T-cell (primary cell): ENCODE data around the gene GPRASP3. TPM values are rescaled to one million over a fixed set of nuclear protein-coding genes. Genes with fewer than 3 reads are reported as not detected.

Experiments used
- ATAC-seq, 4 experiments: fragments of 200-7000 bp in 3 of 4; fragments of 150-1000 bp in 1 of 4; cut with Tn5 transposase; replicated peaks in 1 of 4; 1 replicate in 3 of 4; 2 replicates in 1 of 4; pipeline ENCODE4 v1.10.0; 2021; ENCODE audit warnings: moderate library complexity in 3 of 4, mild to moderate bottlenecking in 2 of 4, moderate number of reproducible peaks in 1 of 4
- CTCF ChIA-PET, 2 donors: fragments of 300-600 bp; sonication (Branson Sonifier 250); formaldehyde crosslinking; loops; one replicate each; lab custom pipeline; 2022; ENCODE audit warnings: antibody characterized with exemption in 2 of 2; lab: Charles Lee
- POLR2A ChIA-PET, 2 donors: fragments of 300-600 bp; sonication (Branson Sonifier 250); formaldehyde crosslinking; loops; one replicate each; lab custom pipeline; 2022; ENCODE audit warnings: antibody characterized with exemption in 2 of 2; lab: Charles Lee
- DNase-seq, 35 experiments: peaks; one replicate each; pipeline versions ENCODE4 v3.0.0 to v3.0.0-alpha.2; 2013 to 2023
- H3K27ac ChIP-seq: one replicate; pipeline ENCODE4 v1.5.1; 2013; ENCODE audit warnings: low read length
- H3K27me3 ChIP-seq, 2 experiments: replicated peaks in 1 of 2; 1 replicate in 1 of 2; 2 replicates in 1 of 2; pipeline versions ENCODE4 v1.6.1 to v1.7.0; 2013; ENCODE audit warnings: low read length in 1 of 2, mixed read lengths in 1 of 2; ENCODE audit not compliant: control insufficient read depth in 2 of 2, insufficient read depth in 2 of 2; ENCODE audit errors: extremely low read depth in 1 of 2
- H3K36me3 ChIP-seq, 2 donors: 1 replicate in 1 of 2; 2 replicates in 1 of 2; pipeline versions ENCODE4 v1.6.1 to v1.7.0; 2013; ENCODE audit warnings: low read length in 1 of 2; ENCODE audit not compliant: control insufficient read depth in 2 of 2, insufficient read depth in 1 of 2; ENCODE audit errors: extremely low read depth in 1 of 2
- H3K4me1 ChIP-seq, 2 experiments: 1 replicate in 1 of 2; 2 replicates in 1 of 2; pipeline versions ENCODE4 v1.6.1 to v1.7.0; 2013; ENCODE audit warnings: low read length in 2 of 2, mixed read lengths in 1 of 2; ENCODE audit not compliant: insufficient read depth in 2 of 2, control insufficient read depth in 1 of 2; ENCODE audit errors: extremely low read depth in 1 of 2
- H3K4me3 ChIP-seq, 2 donors: 1 replicate in 1 of 2; 2 replicates in 1 of 2; pipeline versions ENCODE4 v1.5.1 to v1.7.0; 2013; ENCODE audit warnings: mild to moderate bottlenecking in 2 of 2, low read length in 1 of 2, moderate library complexity in 1 of 2; ENCODE audit not compliant: control insufficient read depth in 1 of 2; ENCODE audit errors: extremely low read depth in 1 of 2
- H3K9me3 ChIP-seq: 2 replicates; pipeline ENCODE4 v1.7.0; 2013
- H3K27ac Mint-ChIP-seq, 2 donors: one replicate each; pipeline ENCODE4 v1.8.0; 2020 to 2021; ENCODE audit warnings: mild to moderate bottlenecking in 2 of 2, mixed read lengths in 2 of 2
- H3K27me3 Mint-ChIP-seq, 2 donors: one replicate each; pipeline ENCODE4 v1.8.0; 2021 to 2022; ENCODE audit warnings: mixed read lengths in 2 of 2
- H3K36me3 Mint-ChIP-seq: one replicate; pipeline ENCODE4 v1.8.0; 2021; ENCODE audit warnings: mixed read lengths
- H3K4me1 Mint-ChIP-seq, 3 donors: one replicate each; pipeline ENCODE4 v1.8.0; 2020 to 2022; ENCODE audit warnings: mixed read lengths in 3 of 3, mild to moderate bottlenecking in 1 of 3
- H3K4me3 Mint-ChIP-seq, 3 donors: one replicate each; pipeline ENCODE4 v1.8.0; 2020 to 2022; ENCODE audit warnings: mild to moderate bottlenecking in 3 of 3, mixed read lengths in 3 of 3, moderate library complexity in 3 of 3
- H3K9me3 Mint-ChIP-seq, 3 donors: one replicate each; pipeline ENCODE4 v1.8.0; 2020 to 2022; ENCODE audit warnings: mixed read lengths in 3 of 3
- WGBS: methylation state at CpG from one replicate; pipeline ENCODE4 v1.1.5; 2013; ENCODE audit warnings: missing lambda C conversion rate; ENCODE audit not compliant: insufficient coverage; 5-methylcytosine and 5-hydroxymethylcytosine counted together
- total RNA-seq, 35 experiments: library from RNA in 6 of 35; stranded (reverse) in 6 of 35; fragments of 120-200 nt in 1 of 35; gene quantifications; one replicate each; pipeline versions ENCODE4 v1.2.1 to v1.2.4 and lab custom pipeline; 2013 to 2026

GPRASP3 gene
- total RNA-seq, 5 donors from 2014 or later (not counting 1 experiment from before 2014, with no cell fraction given) = 1.5 to 3.1 (median 2.7) TPM

DNA sequence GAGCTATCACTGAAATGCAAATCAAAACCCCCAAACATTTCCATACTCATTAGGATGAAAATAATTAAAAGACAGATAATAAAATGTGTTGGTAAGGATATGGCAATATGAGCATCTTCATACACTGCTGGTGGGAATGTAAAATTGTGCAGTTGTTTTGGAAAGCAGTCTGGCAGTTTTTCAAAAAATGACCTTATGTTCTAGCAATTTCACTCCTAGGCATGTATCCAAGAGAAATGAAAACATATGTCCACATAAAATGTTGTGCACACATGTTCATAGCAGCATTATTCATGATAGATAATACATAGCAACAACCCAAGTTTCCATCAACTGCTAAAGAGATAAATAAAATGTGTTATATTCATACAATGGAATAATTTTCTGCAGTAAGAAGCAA lies 23.0 kb upstream of the GPRASP3 start:
- POLR2A ChIA-PET = interaction anchor here in 1 of 2 donors (0.6 kb wide), 1 partner anchor 171 kb away, joined by 3 read pairs; no protein-coding TSS in a partner anchor
- H3K4me3 ChIP-seq = no peak overlapping the region
- Mint-ChIP-seq H3K27ac (no peak overlapping the region), H3K9me3 (peaks cover 0 to 3% (median 0%) of the 10 kb centered on the region in 3 donors), H3K4me1 (no peaks in the 10 kb centered on the region), H3K27me3 (peaks cover 0 to 5% of the 10 kb centered on the region in 2 donors), H3K4me3 (no peak overlapping the region), H3K36me3 (peaks cover 24% of the 10 kb centered on the region)
- H3K27ac ChIP-seq = no peak overlapping the region
- H3K4me1 ChIP-seq = no peaks in the 10 kb centered on the region
- CTCF ChIA-PET = no interaction called here
- H3K9me3 ChIP-seq = no peaks in the 10 kb centered on the region
- no peaks in the 10 kb centered on the region for H3K36me3 ChIP-seq
- ATAC-seq (no peak), DNase-seq (no peak)
- H3K27me3 ChIP-seq = no peaks in the 10 kb centered on the region

DNA sequence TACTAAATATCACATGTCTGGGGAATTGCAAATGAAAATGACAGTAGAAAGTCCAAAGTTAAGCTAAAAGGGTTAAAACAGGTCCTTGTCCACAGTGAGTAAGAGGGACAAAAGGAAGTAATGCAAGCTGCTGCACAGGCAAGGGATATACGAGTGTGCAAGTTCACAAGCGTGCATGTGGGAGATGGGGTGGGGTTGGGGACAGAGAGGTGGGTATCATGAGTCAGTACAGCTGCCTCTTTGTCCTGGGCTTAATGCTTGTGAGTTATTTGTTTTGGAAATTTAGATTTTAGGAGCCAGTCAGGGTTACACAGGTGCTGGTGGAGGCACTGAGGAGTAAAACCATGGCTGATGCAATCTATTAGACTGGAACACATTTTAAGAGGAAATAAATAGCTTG lies 11.6 kb upstream of the GPRASP3 start:
- DNase-seq (no peak), ATAC-seq (no peak)
- Histone ChIP-seq H3K27ac (no peak overlapping the region), H3K27me3 (peaks cover 0 to 26% of the 10 kb centered on the region in 2 experiments), H3K4me1 (peaks cover 0 to 16% of the 10 kb centered on the region in 2 experiments), H3K9me3 (no peaks in the 10 kb centered on the region), H3K4me3 (no peak overlapping the region), H3K36me3 (no peaks in the 10 kb centered on the region)
- Mint-ChIP-seq H3K4me1 (peaks cover 18 to 34% (median 27%) of the 10 kb centered on the region in 3 donors), H3K27me3 (peaks cover 6 to 15% of the 10 kb centered on the region in 2 donors), H3K4me3 (no peak overlapping the region), H3K27ac (no peak overlapping the region), H3K9me3 (peaks cover 0 to 3% (median 0%) of the 10 kb centered on the region in 3 donors), H3K36me3 (no peaks in the 10 kb centered on the region)
- ChIA-PET POLR2A (no interaction called here), CTCF (interaction anchor here (0.5 to 0.8 kb wide), 2 partner anchors 41 to 52 kb away, joined by 3 to 8 read pairs; no protein-coding TSS in a partner anchor)
- 62% methylated on average over 2 of the region's 2 CpGs for WGBS

DNA sequence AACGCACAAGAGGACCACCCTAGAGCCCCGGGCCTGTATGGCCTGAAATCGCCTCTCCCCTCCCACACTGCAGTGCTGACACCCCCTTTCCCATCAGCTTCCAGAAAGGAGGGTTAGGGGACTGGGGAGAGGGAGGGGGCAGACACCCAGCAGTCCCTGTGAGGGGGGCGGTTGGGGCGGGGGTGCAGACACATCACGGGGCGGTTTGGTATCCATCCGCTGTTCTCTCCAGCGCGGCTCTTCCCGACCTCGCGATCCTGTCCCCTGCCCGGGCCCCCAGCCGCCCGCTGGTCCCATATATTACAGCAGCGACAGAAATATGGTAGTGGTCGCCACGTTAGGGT lies 8.7 kb upstream of the GPRASP3 start:
- Histone ChIP-seq H3K4me1 (peaks cover 0 to 16% of the 10 kb centered on the region in 2 experiments), H3K27ac (no peak overlapping the region), H3K9me3 (no peaks in the 10 kb centered on the region), H3K36me3 (no peaks in the 10 kb centered on the region), H3K4me3 (peak overlapping the region; percentile 51), H3K27me3 (peaks cover 0 to 26% of the 10 kb centered on the region in 2 experiments)
- H3K4me1 Mint-ChIP-seq = peaks cover 18 to 34% (median 27%) of the 10 kb centered on the region in 3 donors
- ATAC-seq = no peak
- H3K27me3 Mint-ChIP-seq = peaks cover 6 to 15% of the 10 kb centered on the region in 2 donors
- POLR2A ChIA-PET = no interaction called here
- no peaks in the 10 kb centered on the region for H3K9me3 Mint-ChIP-seq
- peak overlapping the region in 2 of 3 donors; percentile 80 to 88 for H3K4me3 Mint-ChIP-seq
- no peaks in the 10 kb centered on the region for H3K36me3 Mint-ChIP-seq
- WGBS = 3% methylated on average over 6 of the region's 19 CpGs
- CTCF ChIA-PET = no interaction called here
- H3K27ac Mint-ChIP-seq = no peak overlapping the region
- DNase-seq = no peak

DNA sequence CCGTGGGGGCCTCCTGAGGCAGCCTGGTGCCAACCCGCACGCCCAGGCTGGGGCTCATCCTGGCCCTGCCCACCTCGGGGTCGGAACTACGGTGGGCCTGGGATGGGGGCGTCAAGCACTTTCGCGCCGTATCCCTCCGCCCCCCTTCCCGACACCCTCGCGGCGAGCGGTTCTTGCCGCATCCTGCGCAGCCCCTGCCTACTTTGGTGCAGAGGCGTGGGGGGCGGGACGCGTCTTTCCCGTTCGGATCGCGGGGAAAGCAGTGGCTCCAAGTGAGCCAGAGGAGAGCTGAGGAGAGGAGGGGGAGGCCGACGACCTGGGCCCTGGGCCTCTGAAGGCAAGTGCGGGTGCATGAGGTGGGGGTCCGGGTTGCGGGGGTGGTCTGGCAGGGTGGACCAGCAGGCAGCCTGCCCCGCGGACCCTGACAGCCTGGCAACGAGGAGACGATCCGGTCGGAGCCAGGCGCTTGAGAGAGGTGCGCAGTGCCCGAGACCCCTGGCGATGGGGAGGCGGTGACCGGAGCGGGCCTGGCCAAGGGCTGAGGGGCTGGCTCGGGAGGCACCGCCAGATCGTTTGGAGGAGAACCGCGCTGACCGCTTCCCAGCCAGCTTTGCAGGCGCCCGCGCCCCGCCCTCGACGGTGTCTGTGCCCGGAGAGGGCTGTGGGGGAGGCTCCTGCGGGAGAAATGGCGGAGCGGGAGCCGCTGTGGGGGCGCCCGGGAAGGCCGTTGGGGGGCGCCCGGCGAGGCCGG lies 8.2 kb upstream of the GPRASP3 start, which contains the start of gene GPRASP2:
TSS of gene GPRASP2 (plus strand) at position 233 of the 751 bp plus-strand sequence. CDS start 2,422 bp downstream, outside the sequence.
- Mint-ChIP-seq H3K27ac (peak within 1 kb of the TSS in 1 of 2 donors; percentile 72), H3K36me3 (no peaks in the 10 kb centered on the region), H3K4me1 (peaks cover 18 to 34% (median 27%) of the 10 kb centered on the region in 3 donors), H3K9me3 (no peaks in the 10 kb centered on the region), H3K27me3 (peaks cover 6 to 15% of the 10 kb centered on the region in 2 donors), H3K4me3 (peak within 1 kb of the TSS; percentile 79 to 88 (median 81))
- ATAC-seq = peak; percentile 48 to 66 (median 61)
- CTCF ChIA-PET = no interaction called here
- Histone ChIP-seq H3K9me3 (no peaks in the 10 kb centered on the region), H3K27ac (no peak within 1 kb of the TSS), H3K36me3 (no peaks in the 10 kb centered on the region), H3K4me3 (peak within 1 kb of the TSS; percentile 51), H3K4me1 (peaks cover 0 to 16% of the 10 kb centered on the region in 2 experiments), H3K27me3 (peaks cover 0 to 26% of the 10 kb centered on the region in 2 experiments)
- peak in 13 of 35 experiments; percentile 6 to 37 (median 19) for DNase-seq
- WGBS = 3% methylated on average over 21 of the region's 68 CpGs
- POLR2A ChIA-PET = no interaction called here

DNA sequence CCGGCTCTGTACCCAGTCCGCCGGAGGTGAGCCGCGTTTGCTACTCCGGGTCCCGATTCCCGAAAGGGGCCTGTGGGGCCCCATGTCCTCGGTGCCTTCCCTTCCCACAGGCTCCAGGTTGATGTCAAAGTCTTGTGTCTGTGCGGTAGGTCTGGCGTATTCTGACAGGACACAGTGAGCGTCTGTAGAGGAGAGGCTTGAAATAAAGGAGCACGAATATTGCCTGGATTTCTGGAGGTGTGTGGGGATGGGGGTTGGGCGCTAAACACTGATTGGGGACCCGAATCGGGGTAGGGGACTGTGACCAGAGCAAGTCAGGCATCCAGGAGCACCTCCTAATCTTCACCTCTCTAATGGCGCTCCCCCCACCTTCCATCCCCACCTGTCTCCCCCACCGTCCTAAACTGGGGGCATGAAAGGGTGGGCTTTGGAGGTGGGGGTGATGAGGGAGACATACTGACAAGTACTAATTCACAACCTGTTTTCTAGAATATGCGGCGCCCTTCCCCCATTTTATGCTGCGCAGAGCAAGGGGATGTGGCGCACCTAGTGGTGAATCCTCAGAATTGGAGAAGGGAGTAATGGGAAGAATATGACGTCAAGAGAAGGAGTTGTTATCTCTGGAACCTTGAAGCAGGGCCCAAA lies 7.4 kb upstream of the GPRASP3 start:
- Mint-ChIP-seq H3K27me3 (peaks cover 6 to 15% of the 10 kb centered on the region in 2 donors), H3K4me3 (peak overlapping the region; percentile 75 to 88 (median 81)), H3K36me3 (no peaks in the 10 kb centered on the region), H3K4me1 (peaks cover 18 to 34% (median 27%) of the 10 kb centered on the region in 3 donors), H3K27ac (peak overlapping the region in 1 of 2 donors; percentile 72), H3K9me3 (no peaks in the 10 kb centered on the region)
- no CpG with 5 or more reads among the region's 23 CpGs for WGBS
- no peaks in the 10 kb centered on the region for H3K36me3 ChIP-seq
- no peak overlapping the region for H3K27ac ChIP-seq
- peaks cover 0 to 26% of the 10 kb centered on the region in 2 experiments for H3K27me3 ChIP-seq
- no peaks in the 10 kb centered on the region for H3K9me3 ChIP-seq
- CTCF ChIA-PET = no interaction called here
- peak overlapping the region; percentile 51 for H3K4me3 ChIP-seq
- peaks cover 0 to 16% of the 10 kb centered on the region in 2 experiments for H3K4me1 ChIP-seq
- DNase-seq (peak in 4 of 35 experiments; percentile 4 to 31 (median 18)), ATAC-seq (peak in 2 of 4 experiments; percentile 34 to 52)
- POLR2A ChIA-PET = no interaction called here

DNA sequence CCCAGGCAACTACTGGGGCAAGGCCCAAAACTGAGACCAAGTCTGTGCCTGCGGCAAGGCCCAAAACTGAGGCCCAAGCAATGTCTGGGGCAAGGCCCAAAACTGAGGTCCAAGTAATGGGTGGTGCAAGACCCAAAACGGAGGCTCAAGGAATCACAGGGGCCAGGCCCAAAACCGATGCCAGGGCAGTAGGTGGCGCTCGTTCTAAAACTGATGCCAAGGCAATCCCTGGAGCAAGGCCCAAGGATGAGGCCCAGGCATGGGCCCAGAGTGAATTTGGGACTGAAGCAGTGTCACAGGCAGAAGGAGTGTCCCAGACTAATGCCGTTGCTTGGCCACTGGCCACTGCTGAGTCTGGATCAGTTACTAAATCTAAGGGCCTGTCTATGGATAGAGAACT lies 5.5 kb upstream of the GPRASP3 start:
- Mint-ChIP-seq H3K27ac (no peak overlapping the region), H3K36me3 (no peaks in the 10 kb centered on the region), H3K9me3 (no peaks in the 10 kb centered on the region), H3K4me1 (peaks cover 7 to 19% (median 14%) of the 10 kb centered on the region in 3 donors), H3K4me3 (no peak overlapping the region), H3K27me3 (peaks cover 6 to 15% of the 10 kb centered on the region in 2 donors)
- Histone ChIP-seq H3K27me3 (peaks cover 0 to 26% of the 10 kb centered on the region in 2 experiments), H3K27ac (no peak overlapping the region), H3K36me3 (no peaks in the 10 kb centered on the region), H3K4me3 (no peak overlapping the region), H3K4me1 (peaks cover 0 to 14% of the 10 kb centered on the region in 2 experiments), H3K9me3 (no peaks in the 10 kb centered on the region)
- 100% methylated on average over 3 of the region's 6 CpGs for WGBS
- CTCF ChIA-PET = no interaction called here
- POLR2A ChIA-PET = no interaction called here
- ATAC-seq = no peak
- no peak for DNase-seq
